ENCODE data around the gene AKAP13.

GRCh38 chr15:85532689-85533088, 152.3 kb downstream of the AKAP13 start:
- TF ChIP-seq CREB1 (IDR thresholded peaks at IDR 0.05; ENCODE audit: low read depth): no peak
- TF ChIP-seq TAF1 (IDR thresholded peaks at IDR 0.05; ENCODE audit: low read depth): no peak
- no peak for TF ChIP-seq RAD21 (IDR thresholded peaks at IDR 0.05; ENCODE audit: low read depth)
- no peak for TF ChIP-seq REST (IDR thresholded peaks at IDR 0.05; ENCODE audit: low read depth)
- TF ChIP-seq ZBTB7A (IDR thresholded peaks at IDR 0.05; ENCODE audit: low read depth): no peak
- no peak for TF ChIP-seq YY1 (IDR thresholded peaks at IDR 0.05; ENCODE audit: low read depth)
- no peak for TF ChIP-seq TEAD4 (IDR thresholded peaks at IDR 0.05)
- no peak for TF ChIP-seq MAX (IDR thresholded peaks at IDR 0.05)
- no peak for TF ChIP-seq FOXM1 (IDR thresholded peaks at IDR 0.05; ENCODE audit: borderline replicate concordance, low read depth)
- no peak for TF ChIP-seq EP300 (IDR thresholded peaks at IDR 0.05; ENCODE audit: borderline replicate concordance)
- TF ChIP-seq CEBPB (IDR thresholded peaks at IDR 0.05): no peak
- no peak for TF ChIP-seq TCF12 (IDR thresholded peaks at IDR 0.05; ENCODE audit: low read depth)
- no peak for TF ChIP-seq NFIC (IDR thresholded peaks at IDR 0.05)
